Stomach smooth muscle (tissue), 2 donors: ENCODE measurements around the gene CNTNAP2.
"Not testable (repeated sequence)": the region's sequence is repeated elsewhere in the genome, so short reads cannot be mapped to it uniquely, and the experiment has no call there.

Source experiments
- H3K27ac ChIP-seq: one replicate; pipeline ENCODE4 v1.7.0; 2013; ENCODE audit warnings: mild to moderate bottlenecking, low read length, inconsistent platforms
- H3K27me3 ChIP-seq, 2 donors: one replicate each; pipeline ENCODE4 v1.7.0; 2013; ENCODE audit warnings: low read length in 2 of 2; ENCODE audit not compliant: insufficient read depth in 2 of 2, control insufficient read depth in 1 of 2
- H3K36me3 ChIP-seq, 2 donors: one replicate each; pipeline ENCODE4 v1.7.0; 2013; ENCODE audit warnings: low read length in 2 of 2; ENCODE audit not compliant: control insufficient read depth in 2 of 2, insufficient read depth in 2 of 2
- H3K4me1 ChIP-seq: one replicate; pipeline ENCODE4 v1.7.0; 2013; ENCODE audit warnings: low read length; ENCODE audit not compliant: control insufficient read depth, insufficient read depth
- H3K4me3 ChIP-seq, 2 donors: one replicate each; pipeline ENCODE4 v1.7.0; 2013; ENCODE audit warnings: low read length in 2 of 2
- H3K9ac ChIP-seq, 2 donors: one replicate each; pipeline ENCODE4 v1.7.0; 2013; ENCODE audit warnings: low read length in 2 of 2, mild to moderate bottlenecking in 1 of 2
- H3K9me3 ChIP-seq, 2 donors: one replicate each; pipeline ENCODE4 v1.7.0; 2013; ENCODE audit warnings: low read length in 2 of 2; ENCODE audit not compliant: control insufficient read depth in 2 of 2
- donor health status: healthy.
- donor health status: Pancreatic carcinoma.

Gene CNTNAP2

DNA sequence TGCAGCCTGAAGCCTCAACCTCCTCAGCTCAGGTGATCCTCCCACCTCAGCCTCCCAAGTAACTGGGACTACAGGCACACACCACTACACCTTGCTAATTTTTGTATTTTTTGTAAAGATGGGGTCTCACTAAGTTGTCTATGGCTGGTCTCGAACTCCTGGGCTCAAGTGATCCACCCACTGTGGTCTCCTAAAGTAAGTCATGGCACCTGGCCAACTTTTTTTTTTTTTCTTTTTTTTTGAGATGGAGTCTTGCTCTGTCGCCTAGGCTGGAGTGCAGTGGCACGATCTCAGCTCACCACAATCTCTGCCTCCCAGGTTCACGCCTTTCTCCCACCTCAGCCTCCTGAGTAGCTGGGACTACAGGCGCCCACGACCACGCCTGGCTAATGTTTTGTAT lies 2182.2 kb downstream of the CNTNAP2 start:
- H3K27me3 ChIP-seq, H3K9ac ChIP-seq, H3K4me3 ChIP-seq, H3K4me1 ChIP-seq, H3K9me3 ChIP-seq, H3K27ac ChIP-seq, H3K36me3 ChIP-seq: not testable (repeated sequence)

DNA sequence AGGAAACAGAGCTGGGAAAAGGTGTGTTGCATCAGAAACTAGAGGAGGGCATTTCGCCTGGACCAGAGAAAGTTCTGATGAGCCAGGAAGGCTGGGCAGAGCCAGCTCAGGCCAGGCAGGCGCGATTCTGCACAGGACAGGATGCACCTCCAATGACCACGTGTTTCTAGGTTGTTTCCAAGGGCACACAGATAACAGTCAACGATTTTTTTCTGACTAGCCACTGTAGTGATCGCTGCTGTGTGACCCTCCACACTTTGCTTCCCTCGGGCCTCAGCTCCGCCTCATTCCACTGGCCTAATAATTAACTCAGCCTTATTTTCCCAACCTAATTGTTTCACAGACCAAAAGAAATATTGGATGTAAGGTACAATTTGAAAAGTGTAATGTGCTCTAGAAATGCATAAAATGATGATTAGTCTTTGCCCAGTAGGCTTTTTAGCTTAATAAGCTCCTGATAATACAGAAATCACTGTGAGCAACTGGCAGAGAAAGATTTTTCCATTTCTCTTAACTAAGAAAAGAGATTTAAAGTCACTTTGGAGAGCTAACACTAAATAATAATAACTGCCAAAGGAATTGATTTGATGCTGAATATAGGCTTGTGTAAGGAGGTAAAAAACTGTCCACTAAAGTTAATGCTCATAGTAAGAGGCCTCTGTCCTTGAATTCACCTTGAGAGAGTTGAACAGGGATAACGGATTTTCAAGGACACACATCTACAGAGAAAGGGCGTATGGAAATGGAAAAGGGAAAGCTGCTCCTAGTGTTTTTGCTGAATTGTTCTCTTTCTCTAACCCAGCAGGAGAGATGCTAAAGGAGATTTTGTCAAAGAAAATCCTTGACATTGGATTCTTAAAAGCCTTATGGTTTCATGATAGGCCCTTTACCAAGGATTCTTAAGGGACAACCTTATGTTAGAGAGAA lies 2183.0 kb downstream of the CNTNAP2 start:
- no peaks in the 10 kb centered on the region for H3K9me3 ChIP-seq
- no peak overlapping the region for H3K9ac ChIP-seq
- H3K4me3 ChIP-seq: no peak overlapping the region
- no peaks in the 10 kb centered on the region for H3K36me3 ChIP-seq
- no peak overlapping the region for H3K27ac ChIP-seq
- H3K27me3 ChIP-seq: no peaks in the 10 kb centered on the region
- H3K4me1 ChIP-seq: peaks cover 3% of the 10 kb centered on the region

DNA sequence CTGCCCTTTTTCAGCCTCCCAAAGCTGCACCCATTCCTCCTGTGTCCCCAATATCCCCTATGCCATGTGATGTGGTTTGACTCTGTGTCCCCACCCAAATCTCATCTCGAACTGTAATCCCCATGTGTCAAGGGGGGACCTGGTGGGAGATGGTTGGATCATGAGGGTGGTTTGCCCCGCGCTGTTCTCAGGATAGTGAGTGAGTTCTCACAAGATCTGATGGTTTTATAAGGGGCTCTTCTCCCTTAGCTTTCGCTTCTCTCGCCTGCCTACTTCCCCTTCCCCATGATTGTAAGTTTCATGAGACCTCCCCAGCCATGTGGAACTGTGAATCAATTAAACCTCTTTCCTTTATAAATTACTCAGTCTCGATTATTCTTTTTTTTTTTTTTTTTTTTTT lies 2185.8 kb downstream of the CNTNAP2 start:
- not testable (repeated sequence) for H3K9ac ChIP-seq, H3K27me3 ChIP-seq, H3K36me3 ChIP-seq, H3K27ac ChIP-seq, H3K4me3 ChIP-seq, H3K4me1 ChIP-seq, H3K9me3 ChIP-seq

DNA sequence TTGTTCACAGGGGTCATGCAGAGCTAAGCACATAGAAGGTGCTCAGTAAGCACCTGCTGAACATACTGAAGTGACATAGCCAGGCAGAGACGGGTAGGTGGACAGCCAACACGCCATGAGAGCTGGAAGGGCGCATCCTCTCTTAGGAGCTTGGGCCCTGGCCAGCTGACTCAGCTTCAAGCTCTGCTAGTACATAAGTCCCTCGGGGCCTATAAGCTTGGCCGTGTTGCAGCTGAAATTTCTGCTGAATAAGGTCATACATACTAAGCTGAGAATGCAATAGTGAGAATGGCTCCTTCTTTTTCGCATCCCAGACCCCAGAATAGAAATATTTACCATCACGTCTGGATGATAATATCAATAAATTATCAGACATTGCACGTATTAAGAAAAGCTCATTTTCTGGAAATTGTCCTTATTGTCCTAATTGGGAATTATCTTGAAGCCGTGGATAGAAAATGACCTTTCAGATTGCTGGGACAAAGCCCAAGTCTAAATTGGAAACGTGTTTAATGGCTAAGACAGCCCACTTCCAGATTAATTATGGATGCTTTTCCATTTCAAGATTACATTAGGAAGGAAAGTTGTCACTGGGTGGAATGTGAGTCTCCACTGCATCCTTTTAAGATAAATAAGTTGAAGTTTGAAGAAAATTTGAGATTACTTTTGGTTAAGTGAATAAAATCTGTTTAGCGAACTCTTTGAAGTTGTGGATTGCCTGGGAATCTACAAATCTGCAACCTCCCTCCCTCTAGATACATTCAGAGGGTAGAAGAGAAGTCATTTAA lies 2186.9 kb downstream of the CNTNAP2 start:
- peaks cover 5% of the 10 kb centered on the region for H3K4me1 ChIP-seq
- no peak overlapping the region for H3K9ac ChIP-seq
- H3K4me3 ChIP-seq: no peak overlapping the region
- no peaks in the 10 kb centered on the region for H3K27me3 ChIP-seq
- no peak overlapping the region for H3K27ac ChIP-seq
- H3K36me3 ChIP-seq: no peaks in the 10 kb centered on the region
- no peaks in the 10 kb centered on the region for H3K9me3 ChIP-seq

DNA sequence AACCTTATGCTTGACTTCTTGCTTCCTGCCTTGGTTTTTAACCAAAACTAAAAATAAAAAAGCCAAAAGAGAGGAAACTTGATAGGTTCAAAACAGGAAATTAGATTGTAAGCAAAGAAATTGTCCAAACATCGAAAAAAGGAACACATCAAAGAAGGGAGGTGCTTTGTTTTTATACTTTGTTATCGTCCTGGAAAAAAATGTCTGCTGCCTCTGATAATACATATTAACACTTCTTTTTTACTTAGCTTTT lies 2187.4 kb downstream of the CNTNAP2 start:
- Histone ChIP-seq H3K27ac (no peak overlapping the region), H3K27me3 (no peaks in the 10 kb centered on the region), H3K9me3 (no peaks in the 10 kb centered on the region), H3K36me3 (no peaks in the 10 kb centered on the region), H3K4me1 (peaks cover 5% of the 10 kb centered on the region), H3K9ac (no peak overlapping the region), H3K4me3 (no peak overlapping the region)

DNA sequence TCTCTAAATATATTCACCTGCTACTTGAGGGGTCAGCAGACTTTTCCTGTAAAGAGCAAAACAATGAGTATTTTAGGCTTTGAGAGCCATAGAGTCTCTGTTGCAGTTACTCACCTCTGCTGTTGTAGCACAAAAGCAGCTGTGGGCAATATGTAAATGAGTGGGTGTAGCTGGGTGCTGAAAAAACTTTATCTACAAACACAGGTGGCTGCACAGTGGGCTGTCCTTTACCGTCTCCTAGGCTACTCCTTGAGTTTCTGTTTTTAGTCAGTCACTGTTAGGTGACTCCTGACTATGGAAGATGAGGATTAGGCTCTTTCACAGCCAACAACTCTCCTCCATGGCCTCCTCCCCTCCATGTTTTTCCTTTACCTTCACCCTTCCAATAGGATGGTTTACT lies 2187.9 kb downstream of the CNTNAP2 start:
- no peak overlapping the region for H3K27ac ChIP-seq

DNA sequence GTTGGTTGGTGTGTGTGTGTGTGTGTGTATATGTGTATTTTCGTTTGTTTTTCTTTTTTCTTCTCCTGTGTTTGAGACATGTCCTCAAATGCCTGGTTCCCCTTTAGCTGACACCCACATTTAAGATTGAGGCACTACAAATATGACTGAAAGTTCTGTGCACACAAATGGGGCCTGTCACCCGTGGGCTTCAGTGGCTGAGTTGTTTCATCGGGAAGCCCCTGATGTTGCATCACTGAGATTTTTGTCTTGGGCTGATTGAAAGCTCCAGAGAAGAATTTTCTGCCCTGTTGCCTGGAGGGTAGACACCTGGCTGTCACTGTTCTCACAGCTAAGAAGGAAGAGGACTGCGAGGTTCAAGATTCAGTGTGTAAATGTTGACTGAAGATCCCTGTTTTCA lies 2190.2 kb downstream of the CNTNAP2 start:
- H3K4me3 ChIP-seq: no peak overlapping the region
- H3K36me3 ChIP-seq: no peaks in the 10 kb centered on the region
- H3K9me3 ChIP-seq: no peaks in the 10 kb centered on the region
- H3K4me1 ChIP-seq: peaks cover 5% of the 10 kb centered on the region
- H3K27ac ChIP-seq: no peak overlapping the region
- H3K27me3 ChIP-seq: no peaks in the 10 kb centered on the region
- no peak overlapping the region for H3K9ac ChIP-seq

More for the DNA sequence above, 2187.9 kb downstream of the CNTNAP2 start:
- no peaks in the 10 kb centered on the region for H3K36me3 ChIP-seq
- H3K27me3 ChIP-seq: no peaks in the 10 kb centered on the region
- no peak overlapping the region for H3K4me3 ChIP-seq
- peaks cover 5% of the 10 kb centered on the region for H3K4me1 ChIP-seq
- H3K9me3 ChIP-seq: no peaks in the 10 kb centered on the region
- no peak overlapping the region for H3K9ac ChIP-seq

DNA sequence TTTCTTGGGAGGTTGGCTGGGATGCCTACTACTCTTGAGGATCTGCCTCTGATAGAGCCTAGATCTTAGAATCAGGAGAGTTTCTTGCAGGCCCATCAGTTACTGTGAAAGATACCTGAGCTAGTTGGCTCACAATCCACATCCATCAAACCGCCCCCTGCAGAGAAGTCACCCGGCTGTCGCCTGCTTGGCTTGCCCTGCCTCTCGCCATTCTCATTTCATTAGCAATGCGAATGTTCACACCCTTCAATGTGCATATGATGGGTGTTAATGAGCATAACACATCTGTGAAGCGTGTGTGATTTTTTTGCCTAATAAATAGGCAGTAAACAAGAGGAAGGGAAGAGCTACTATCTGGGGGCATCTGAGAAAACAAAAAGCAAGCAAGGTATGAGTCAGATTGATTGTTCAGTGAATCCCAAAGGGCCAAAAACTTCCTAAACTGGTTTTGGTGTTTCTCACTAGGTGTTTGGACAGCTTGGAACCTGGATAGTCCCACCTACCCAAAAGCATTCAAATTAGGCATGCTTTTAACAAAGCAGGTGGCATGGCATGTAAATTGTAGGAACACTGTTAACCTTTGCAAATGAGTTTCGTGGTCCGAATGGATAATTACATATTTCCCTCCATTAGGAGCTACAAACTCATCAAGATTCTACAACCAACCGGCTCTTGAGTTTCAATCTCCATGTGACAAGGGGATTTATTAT lies 2201.7 kb downstream of the CNTNAP2 start:
- Histone ChIP-seq H3K9me3 (no peaks in the 10 kb centered on the region), H3K4me1 (no peaks in the 10 kb centered on the region), H3K36me3 (no peaks in the 10 kb centered on the region), H3K4me3 (no peak overlapping the region), H3K27me3 (no peaks in the 10 kb centered on the region), H3K27ac (no peak overlapping the region), H3K9ac (no peak overlapping the region)

DNA sequence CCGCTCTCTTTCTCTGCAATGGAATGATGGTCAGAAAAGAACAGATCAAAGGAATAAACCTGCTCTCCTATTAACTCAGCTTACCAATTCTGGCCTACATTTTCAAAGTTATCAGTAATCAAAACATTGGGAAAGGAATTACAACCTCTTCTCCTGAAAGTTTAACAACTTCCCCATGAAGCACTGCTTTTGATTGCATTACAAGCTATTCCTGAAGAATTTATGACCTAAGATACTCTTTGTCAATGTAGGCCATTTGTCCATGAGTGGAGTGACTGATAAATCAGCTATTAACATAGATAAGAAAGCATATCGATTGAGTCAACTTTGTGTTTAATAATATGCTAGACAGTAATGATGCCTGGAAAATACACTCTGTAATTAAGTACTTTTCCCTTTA lies 2202.2 kb downstream of the CNTNAP2 start:
- Histone ChIP-seq H3K9me3 (no peaks in the 10 kb centered on the region), H3K27me3 (no peaks in the 10 kb centered on the region), H3K36me3 (no peaks in the 10 kb centered on the region), H3K9ac (no peak overlapping the region), H3K27ac (no peak overlapping the region), H3K4me1 (no peaks in the 10 kb centered on the region), H3K4me3 (no peak overlapping the region)

DNA sequence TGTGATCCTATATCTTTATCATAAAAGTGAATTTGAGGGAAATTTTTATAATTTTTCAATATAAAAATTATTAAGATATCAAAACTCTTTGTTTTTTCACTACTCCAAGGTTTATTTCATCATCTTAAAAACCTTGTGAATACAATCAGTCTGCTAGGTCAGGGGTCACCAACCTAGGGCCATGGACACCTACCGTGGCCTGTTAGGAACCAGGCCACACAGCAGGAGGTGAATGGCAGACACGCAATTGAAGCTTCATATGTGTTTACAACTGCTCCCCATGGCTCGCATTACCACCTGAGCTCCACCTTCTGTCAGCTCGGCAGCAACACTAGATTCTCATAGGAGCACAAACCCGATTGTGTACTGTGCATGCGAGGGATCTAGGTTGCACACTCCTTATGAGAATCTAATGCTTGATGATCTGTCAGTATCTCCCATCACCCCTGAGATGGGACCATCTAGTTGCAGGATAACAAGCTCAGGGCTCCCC lies 2202.8 kb downstream of the CNTNAP2 start:
- H3K36me3 ChIP-seq: no peaks in the 10 kb centered on the region
- H3K9me3 ChIP-seq: no peaks in the 10 kb centered on the region
- no peak overlapping the region for H3K4me3 ChIP-seq
- no peaks in the 10 kb centered on the region for H3K27me3 ChIP-seq
- no peaks in the 10 kb centered on the region for H3K4me1 ChIP-seq
- no peak overlapping the region for H3K27ac ChIP-seq
- no peak overlapping the region for H3K9ac ChIP-seq
